ENCODE data around the gene HECW1. TPM values are rescaled to one million over a fixed set of nuclear protein-coding genes. Genes with fewer than 3 reads are reported as not detected.

The HECW1 gene
- total RNA-seq, 1 donor from 2014 or later = not detected

DNA sequence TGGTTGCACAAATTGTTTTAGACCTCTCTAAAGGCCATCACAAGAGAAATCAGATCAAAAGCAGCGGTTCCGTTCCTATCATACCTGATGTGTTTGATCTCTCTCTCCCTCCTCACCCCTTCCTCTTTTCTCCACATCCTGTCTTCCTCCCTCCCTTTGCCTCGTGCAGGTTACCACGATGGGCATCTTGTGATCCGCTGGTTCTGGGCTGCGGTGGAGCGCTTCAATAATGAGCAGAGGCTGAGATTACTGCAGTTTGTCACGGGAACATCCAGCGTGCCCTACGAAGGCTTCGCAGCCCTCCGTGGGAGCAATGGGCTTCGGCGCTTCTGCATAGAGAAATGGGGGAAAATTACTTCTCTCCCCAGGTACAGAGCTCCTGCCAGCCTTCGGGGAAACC is 442.0 kb downstream of the HECW1 start:
- POLR2A ChIA-PET = no interaction called here
- H3K4me3 Mint-ChIP-seq = no peak overlapping the region
- H3K4me1 Mint-ChIP-seq = no peaks in the 10 kb centered on the region
- H3K27me3 Mint-ChIP-seq = peaks cover 21% of the 10 kb centered on the region
- intact Hi-C loops (cut with micrococcal nuclease) = no loop called here
- no peak for TF ChIP-seq CTCF (IDR thresholded peaks at IDR 0.05)
- no peaks in the 10 kb centered on the region for H3K36me3 Mint-ChIP-seq (ENCODE audit: low read depth)
- DNase-seq (no peak), ATAC-seq (ENCODE audit: low read depth) (no peak)
- CTCF ChIA-PET = no interaction called here
- no peak overlapping the region for H3K27ac Mint-ChIP-seq
- H3K9me3 Mint-ChIP-seq = no peaks in the 10 kb centered on the region

DNA sequence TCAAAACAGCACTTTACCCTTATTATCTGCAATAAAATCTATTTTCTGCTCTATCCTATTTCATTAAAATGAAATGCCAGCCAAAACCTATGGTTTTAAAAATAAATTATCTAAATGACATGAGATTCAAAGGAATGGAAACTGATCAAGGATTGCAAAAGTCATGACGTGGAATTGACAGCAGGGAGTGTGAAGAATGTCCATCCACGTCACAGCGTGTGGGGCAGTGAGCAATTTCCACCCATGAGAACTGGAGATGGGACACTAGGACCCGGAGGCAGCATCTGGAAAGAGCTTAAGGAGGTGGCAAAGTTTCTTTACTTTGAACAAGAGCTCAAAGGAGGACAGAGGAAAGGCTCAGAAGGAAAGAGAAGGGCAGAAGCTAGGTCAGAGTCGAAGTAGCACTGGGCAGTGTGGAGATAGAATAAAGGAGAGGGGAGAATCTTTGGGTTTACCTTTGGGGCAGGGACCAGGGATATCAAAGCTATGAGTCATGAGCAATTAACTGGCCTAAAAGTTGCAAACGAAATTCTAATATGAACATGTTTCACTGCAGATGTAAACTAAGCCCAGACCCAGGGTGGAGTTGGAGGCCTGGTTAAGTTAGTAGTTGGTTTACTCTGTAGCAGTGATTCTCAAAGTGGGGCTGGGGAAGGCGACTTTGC is 445.5 kb downstream of the HECW1 start:
- DNase-seq = no peak
- H3K4me3 Mint-ChIP-seq = no peak overlapping the region
- POLR2A ChIA-PET = no interaction called here
- no peaks in the 10 kb centered on the region for H3K36me3 Mint-ChIP-seq (ENCODE audit: low read depth)
- no peaks in the 10 kb centered on the region for H3K9me3 Mint-ChIP-seq
- H3K27me3 Mint-ChIP-seq = peaks cover 28% of the 10 kb centered on the region
- CTCF ChIA-PET = no interaction called here
- no peaks in the 10 kb centered on the region for H3K4me1 Mint-ChIP-seq
- intact Hi-C loops (cut with micrococcal nuclease) = no loop called here
- no peak for ATAC-seq (ENCODE audit: low read depth)
- no peak overlapping the region for H3K27ac Mint-ChIP-seq
- no peak for TF ChIP-seq CTCF (IDR thresholded peaks at IDR 0.05)

GRCh38 chr7:43559171-43559945 is 446.9 kb downstream of the HECW1 start:
- ATAC-seq (ENCODE audit: low read depth) (no peak), DNase-seq (no peak)
- H3K27me3 Mint-ChIP-seq = peaks cover 29% of the 10 kb centered on the region
- TF ChIP-seq CTCF (IDR thresholded peaks at IDR 0.05) = no peak
- H3K36me3 Mint-ChIP-seq (ENCODE audit: low read depth) = no peaks in the 10 kb centered on the region
- H3K4me3 Mint-ChIP-seq = no peak overlapping the region
- no peak overlapping the region for H3K27ac Mint-ChIP-seq
- CTCF ChIA-PET = no interaction called here
- H3K4me1 Mint-ChIP-seq = no peaks in the 10 kb centered on the region
- no peaks in the 10 kb centered on the region for H3K9me3 Mint-ChIP-seq
- POLR2A ChIA-PET = no interaction called here
- intact Hi-C loops (cut with micrococcal nuclease) = no loop called here

- ChIA-PET CTCF (no interaction called here), POLR2A (no interaction called here)
- H3K4me3 Mint-ChIP-seq = no peak overlapping the region
- no peak for ATAC-seq (ENCODE audit: low read depth)
- no peak overlapping the region for H3K27ac Mint-ChIP-seq
- no peaks in the 10 kb centered on the region for H3K4me1 Mint-ChIP-seq
- no peak for DNase-seq
- no peaks in the 10 kb centered on the region for H3K9me3 Mint-ChIP-seq
- peaks cover 26% of the 10 kb centered on the region for H3K27me3 Mint-ChIP-seq
- no peak for TF ChIP-seq CTCF (IDR thresholded peaks at IDR 0.05)
- H3K36me3 Mint-ChIP-seq (ENCODE audit: low read depth) = no peaks in the 10 kb centered on the region
- intact Hi-C loops (cut with micrococcal nuclease) = no loop called here
These were observed 447.5 kb downstream of the HECW1 start for GRCh38 chr7:43559946-43560335.

DNA sequence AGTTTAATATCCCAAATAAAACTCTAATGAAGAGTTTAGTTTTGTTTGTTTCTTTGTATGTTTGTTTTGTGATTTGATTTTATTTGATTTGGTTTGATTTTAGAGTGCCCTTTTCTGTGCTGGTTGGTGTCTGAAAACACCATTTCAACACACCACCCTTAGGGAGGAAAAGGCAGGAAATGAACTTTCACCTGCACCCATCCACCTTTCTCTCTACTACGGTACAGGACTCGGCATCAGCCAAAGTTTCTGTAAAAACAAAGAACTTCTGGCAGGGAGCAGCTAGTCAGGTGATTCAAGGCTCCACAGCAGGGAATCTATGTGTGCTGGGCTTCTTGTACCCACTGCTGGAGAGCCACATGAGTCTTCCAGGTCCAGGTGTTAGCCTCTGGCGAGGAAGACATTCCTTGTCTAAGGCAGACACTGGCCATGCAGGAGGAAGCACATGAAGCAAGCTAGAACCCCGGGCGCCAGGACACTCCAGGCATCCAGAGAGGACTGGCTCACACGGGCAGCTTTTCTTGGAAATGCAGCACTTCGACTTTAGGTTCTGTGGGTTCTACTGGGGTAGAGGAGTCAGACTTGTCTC is 448.4 kb downstream of the HECW1 start:
- CTCF ChIA-PET = no interaction called here
- POLR2A ChIA-PET = no interaction called here
- H3K27me3 Mint-ChIP-seq = peaks cover 26% of the 10 kb centered on the region
- DNase-seq = no peak
- ATAC-seq (ENCODE audit: low read depth) = no peak
- H3K36me3 Mint-ChIP-seq (ENCODE audit: low read depth) = no peaks in the 10 kb centered on the region
- intact Hi-C loops (cut with micrococcal nuclease) = no loop called here
- H3K4me3 Mint-ChIP-seq = no peak overlapping the region
- H3K27ac Mint-ChIP-seq = no peak overlapping the region
- H3K9me3 Mint-ChIP-seq = no peaks in the 10 kb centered on the region
- no peak for TF ChIP-seq CTCF (IDR thresholded peaks at IDR 0.05)
- H3K4me1 Mint-ChIP-seq = no peaks in the 10 kb centered on the region
